Neural cell (in vitro differentiated cells): ENCODE measurements around the gene AGBL1. TPM values are rescaled to one million over a fixed set of nuclear protein-coding genes. Genes with fewer than 3 reads are reported as not detected.

Experiments used
- H2AFZ ChIP-seq: fragments of 200-600, 300-800 bp; sonication (generic), shearing (Covaris generic); 2 replicates; pipeline ENCODE4 v1.6.0; 2014; ENCODE audit warnings: low read depth, mild to moderate bottlenecking, antibody characterized with exemption, low read length, moderate library complexity
- H3F3A ChIP-seq: fragments of 200-600 bp; shearing (Covaris generic); 2 replicates; pipeline ENCODE4 v1.6.1; 2016; ENCODE audit warnings: mild to moderate bottlenecking, moderate library complexity, mixed read lengths, antibody characterized with exemption, low read length; ENCODE audit not compliant: insufficient read depth, poor library complexity, severe bottlenecking
- H3K27ac ChIP-seq: fragments of 200-600, 300-800 bp; sonication (generic), shearing (Covaris generic); 2 replicates; pipeline ENCODE4 v1.5.1; 2014; ENCODE audit warnings: mild to moderate bottlenecking, low read length, moderate library complexity
- H3K27me3 ChIP-seq: fragments of 300-800, 200-600 bp; sonication (generic), shearing (Covaris generic); 2 replicates; pipeline ENCODE4 v1.6.0; 2014; ENCODE audit warnings: mild to moderate bottlenecking, low read depth, low read length, moderate library complexity; ENCODE audit not compliant: insufficient read depth
- H3K36me3 ChIP-seq: fragments of 300-800, 200-600 bp; sonication (generic), shearing (Covaris generic); 2 replicates; pipeline ENCODE4 v1.5.1; 2014; ENCODE audit warnings: mild to moderate bottlenecking, antibody characterized with exemption, low read length, moderate library complexity; ENCODE audit not compliant: insufficient read depth
- H3K4me2 ChIP-seq: fragments of 300-800, 200-600 bp; sonication (generic), shearing (Covaris generic); 2 replicates; pipeline ENCODE4 v1.6.0; 2014; ENCODE audit warnings: mild to moderate bottlenecking, low read length
- H3K4me3 ChIP-seq: fragments of 300-800, 200-600 bp; sonication (generic), shearing (Covaris generic); 2 replicates; pipeline ENCODE4 v1.5.1; 2014; ENCODE audit warnings: mild to moderate bottlenecking, low read length, moderate library complexity
- H3K79me2 ChIP-seq: fragments of 200-600 bp; shearing (Covaris generic); replicated peaks from 2 replicates; pipeline ENCODE4 v1.6.0; 2014; ENCODE audit warnings: mild to moderate bottlenecking, low read length, moderate library complexity; ENCODE audit not compliant: insufficient read depth
- H3K9ac ChIP-seq: fragments of 300-800, 200-600 bp; sonication (generic), shearing (Covaris generic); 2 replicates; pipeline ENCODE4 v1.6.1; 2016; ENCODE audit warnings: mild to moderate bottlenecking, low read length, mixed read lengths
- H3K9me2 ChIP-seq: fragments of 200-600 bp; shearing (Covaris generic); 2 replicates; pipeline ENCODE4 v1.6.1; 2016; ENCODE audit warnings: mild to moderate bottlenecking, low read length, mixed read lengths; ENCODE audit not compliant: insufficient read depth
- H3K9me3 ChIP-seq: fragments of 200-600, 300-800 bp; sonication (generic), shearing (Covaris generic); 2 replicates; pipeline ENCODE4 v1.6.1; 2016; ENCODE audit warnings: mild to moderate bottlenecking, mixed run types, low read length, moderate library complexity, mixed read lengths
- H4K20me1 ChIP-seq: fragments of 200-600 bp; shearing (Covaris generic); 2 replicates; pipeline ENCODE4 v1.6.1; 2016; ENCODE audit warnings: mild to moderate bottlenecking, mixed run types; ENCODE audit not compliant: insufficient read depth
- EP300 ChIP-seq: fragments of 450-650 bp; conservative IDR thresholded peaks from 2 replicates; pipeline ENCODE4 v1.6.1; 2014; ENCODE audit warnings: antibody characterized with exemption, mild to moderate bottlenecking, moderate library complexity; ENCODE audit not compliant: poor library complexity, severe bottlenecking
- EZH2 ChIP-seq: fragments of 200-600, 300-800 bp; shearing (Covaris generic), sonication (generic); IDR thresholded peaks from 2 replicates; pipeline ENCODE4 v1.6.1; 2014; ENCODE audit warnings: antibody characterized with exemption, low read length, borderline replicate concordance, mild to moderate bottlenecking; ENCODE audit not compliant: insufficient read depth, poor library complexity, severe bottlenecking
- MXI1 ChIP-seq: fragments of 450-650 bp; conservative IDR thresholded peaks from 2 replicates; pipeline ENCODE4 v1.6.1; 2014; ENCODE audit warnings: antibody characterized with exemption, mild to moderate bottlenecking; ENCODE audit not compliant: poor library complexity, severe bottlenecking
- POLR2AphosphoS5 ChIP-seq: IDR thresholded peaks from 2 replicates; pipeline ENCODE4 v1.6.1; 2012
- RAD21 ChIP-seq: fragments of 450-650 bp; conservative IDR thresholded peaks from 2 replicates; pipeline ENCODE4 v1.6.1; 2014; ENCODE audit warnings: antibody characterized with exemption, mild to moderate bottlenecking, moderate library complexity
- SMC3 ChIP-seq: fragments of 450-650 bp; conservative IDR thresholded peaks from 2 replicates; pipeline ENCODE4 v1.6.1; 2014; ENCODE audit warnings: antibody characterized with exemption, mild to moderate bottlenecking, moderate library complexity; ENCODE audit not compliant: poor library complexity
- TAF1 ChIP-seq: IDR thresholded peaks from 2 replicates; pipeline ENCODE4 v1.6.1; 2012; ENCODE audit warnings: low read depth
- polyA plus RNA-seq: library from polyadenylated mRNA; depleted of rRNA; stranded (reverse); fragments of >200 nt; gene quantifications from 2 replicates; pipeline ENCODE4 v1.2.3, GENCODE V29; 2014
- TF ChIP-seq, protein P1 (sequence below): fragments of 450-650 bp; IDR thresholded peaks from 2 replicates; pipeline ENCODE4 v1.5.1; 2014; ENCODE audit warnings: antibody characterized with exemption, mild to moderate bottlenecking, moderate library complexity; ENCODE audit not compliant: poor library complexity, severe bottlenecking
- TF ChIP-seq, protein P2 (sequence below): IDR thresholded peaks from 2 replicates; pipeline ENCODE4 v1.6.1; 2012; ENCODE audit warnings: borderline replicate concordance

The AGBL1 gene
- polyA plus RNA-seq, 1 donor from 2014 or later = 0.12 TPM

DNA sequence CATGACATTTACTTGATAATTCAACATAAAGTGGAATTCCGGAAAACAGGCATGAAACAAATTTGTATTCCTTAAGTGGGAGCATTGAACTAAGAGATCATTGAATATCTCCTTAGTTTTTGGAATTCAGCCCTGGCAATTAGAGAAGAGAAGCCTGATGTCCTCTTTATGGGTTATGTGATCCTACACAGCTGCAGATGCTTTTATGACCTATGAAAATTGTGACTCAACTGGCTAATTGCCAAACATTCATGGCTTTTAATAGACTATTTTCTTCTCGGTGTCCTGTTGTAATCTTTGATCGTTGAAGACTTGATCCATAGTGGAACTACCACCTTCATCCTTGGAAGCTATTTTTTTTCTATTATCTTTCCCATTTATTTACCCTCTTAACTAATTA lies 46.1 kb downstream of the AGBL1 start:
- Histone ChIP-seq H3K9ac (no peak overlapping the region), H3K27ac (no peak overlapping the region)

DNA sequence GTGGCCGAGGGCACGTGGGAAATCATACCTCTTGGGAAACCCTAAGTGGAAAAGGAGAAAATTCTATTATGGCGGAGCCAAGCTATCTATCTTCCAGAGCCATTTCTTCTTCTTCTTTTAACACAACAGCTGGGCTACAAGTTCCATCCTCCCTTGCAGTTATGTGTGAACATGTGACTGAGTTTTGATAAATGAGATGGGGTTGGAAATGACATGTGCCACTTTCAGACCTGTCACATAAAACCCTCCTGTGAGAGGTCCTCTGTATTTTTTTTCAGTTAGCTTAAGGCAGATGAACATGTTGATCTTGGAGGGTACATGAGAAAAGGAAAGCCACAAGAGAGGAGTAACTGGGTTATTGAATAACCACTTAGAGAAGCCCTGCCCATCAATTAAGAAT lies 47.9 kb downstream of the AGBL1 start:
- Histone ChIP-seq H3K4me2 (no peak overlapping the region), H3F3A (no peaks in the 10 kb centered on the region)
- TF ChIP-seq SMC3 (no peak), EP300 (no peak), POLR2AphosphoS5 (no peak), RAD21 (no peak), EZH2 (no peak), MXI1 (no peak), TAF1 (no peak)
- TF ChIP-seq, protein P1, sequence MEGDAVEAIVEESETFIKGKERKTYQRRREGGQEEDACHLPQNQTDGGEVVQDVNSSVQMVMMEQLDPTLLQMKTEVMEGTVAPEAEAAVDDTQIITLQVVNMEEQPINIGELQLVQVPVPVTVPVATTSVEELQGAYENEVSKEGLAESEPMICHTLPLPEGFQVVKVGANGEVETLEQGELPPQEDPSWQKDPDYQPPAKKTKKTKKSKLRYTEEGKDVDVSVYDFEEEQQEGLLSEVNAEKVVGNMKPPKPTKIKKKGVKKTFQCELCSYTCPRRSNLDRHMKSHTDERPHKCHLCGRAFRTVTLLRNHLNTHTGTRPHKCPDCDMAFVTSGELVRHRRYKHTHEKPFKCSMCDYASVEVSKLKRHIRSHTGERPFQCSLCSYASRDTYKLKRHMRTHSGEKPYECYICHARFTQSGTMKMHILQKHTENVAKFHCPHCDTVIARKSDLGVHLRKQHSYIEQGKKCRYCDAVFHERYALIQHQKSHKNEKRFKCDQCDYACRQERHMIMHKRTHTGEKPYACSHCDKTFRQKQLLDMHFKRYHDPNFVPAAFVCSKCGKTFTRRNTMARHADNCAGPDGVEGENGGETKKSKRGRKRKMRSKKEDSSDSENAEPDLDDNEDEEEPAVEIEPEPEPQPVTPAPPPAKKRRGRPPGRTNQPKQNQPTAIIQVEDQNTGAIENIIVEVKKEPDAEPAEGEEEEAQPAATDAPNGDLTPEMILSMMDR = no peak
- TF ChIP-seq, protein P2, sequence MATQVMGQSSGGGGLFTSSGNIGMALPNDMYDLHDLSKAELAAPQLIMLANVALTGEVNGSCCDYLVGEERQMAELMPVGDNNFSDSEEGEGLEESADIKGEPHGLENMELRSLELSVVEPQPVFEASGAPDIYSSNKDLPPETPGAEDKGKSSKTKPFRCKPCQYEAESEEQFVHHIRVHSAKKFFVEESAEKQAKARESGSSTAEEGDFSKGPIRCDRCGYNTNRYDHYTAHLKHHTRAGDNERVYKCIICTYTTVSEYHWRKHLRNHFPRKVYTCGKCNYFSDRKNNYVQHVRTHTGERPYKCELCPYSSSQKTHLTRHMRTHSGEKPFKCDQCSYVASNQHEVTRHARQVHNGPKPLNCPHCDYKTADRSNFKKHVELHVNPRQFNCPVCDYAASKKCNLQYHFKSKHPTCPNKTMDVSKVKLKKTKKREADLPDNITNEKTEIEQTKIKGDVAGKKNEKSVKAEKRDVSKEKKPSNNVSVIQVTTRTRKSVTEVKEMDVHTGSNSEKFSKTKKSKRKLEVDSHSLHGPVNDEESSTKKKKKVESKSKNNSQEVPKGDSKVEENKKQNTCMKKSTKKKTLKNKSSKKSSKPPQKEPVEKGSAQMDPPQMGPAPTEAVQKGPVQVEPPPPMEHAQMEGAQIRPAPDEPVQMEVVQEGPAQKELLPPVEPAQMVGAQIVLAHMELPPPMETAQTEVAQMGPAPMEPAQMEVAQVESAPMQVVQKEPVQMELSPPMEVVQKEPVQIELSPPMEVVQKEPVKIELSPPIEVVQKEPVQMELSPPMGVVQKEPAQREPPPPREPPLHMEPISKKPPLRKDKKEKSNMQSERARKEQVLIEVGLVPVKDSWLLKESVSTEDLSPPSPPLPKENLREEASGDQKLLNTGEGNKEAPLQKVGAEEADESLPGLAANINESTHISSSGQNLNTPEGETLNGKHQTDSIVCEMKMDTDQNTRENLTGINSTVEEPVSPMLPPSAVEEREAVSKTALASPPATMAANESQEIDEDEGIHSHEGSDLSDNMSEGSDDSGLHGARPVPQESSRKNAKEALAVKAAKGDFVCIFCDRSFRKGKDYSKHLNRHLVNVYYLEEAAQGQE = no peak

More for the DNA sequence above, 46.1 kb downstream of the AGBL1 start:
- Histone ChIP-seq H3K36me3 (no peaks in the 10 kb centered on the region), H3K27me3 (no peaks in the 10 kb centered on the region), H4K20me1 (no peaks in the 10 kb centered on the region), H3K4me3 (no peak overlapping the region), H3F3A (no peaks in the 10 kb centered on the region), H3K79me2 (no peaks in the 10 kb centered on the region), H3K9me2 (no peaks in the 10 kb centered on the region), H3K9me3 (no peaks in the 10 kb centered on the region), H3K4me2 (no peak overlapping the region), H2AFZ (no peak overlapping the region)
- TF ChIP-seq, protein P2 = no peak
- TF ChIP-seq SMC3 (no peak), TAF1 (no peak), EZH2 (no peak), MXI1 (no peak), EP300 (no peak), RAD21 (no peak), POLR2AphosphoS5 (no peak)
- TF ChIP-seq, protein P1 = no peak

More for the DNA sequence above, 47.9 kb downstream of the AGBL1 start:
- H3K27ac ChIP-seq = no peak overlapping the region
- H3K27me3 ChIP-seq = no peaks in the 10 kb centered on the region
- no peaks in the 10 kb centered on the region for H4K20me1 ChIP-seq
- no peak overlapping the region for H3K4me3 ChIP-seq
- no peaks in the 10 kb centered on the region for H3K79me2 ChIP-seq
- H3K9ac ChIP-seq = no peak overlapping the region
- no peaks in the 10 kb centered on the region for H3K9me3 ChIP-seq
- no peaks in the 10 kb centered on the region for H3K36me3 ChIP-seq
- no peaks in the 10 kb centered on the region for H3K9me2 ChIP-seq
- H2AFZ ChIP-seq = no peak overlapping the region
